Sigmoid colon (tissue), 4 donors: ENCODE data around the gene ADGRA3.

Experiments
- POLR2AphosphoS5 ChIP-seq, 4 donors: sonication (generic); formaldehyde crosslinking; IDR thresholded peaks; one replicate each; pipeline ENCODE4 v1.6.1; 2017; ENCODE audit warnings: antibody characterized with exemption in 4 of 4
- TF ChIP-seq, protein P1 (sequence below), 4 experiments: fragments of 450-650 bp in 3 of 4; fragments of 200-600 bp in 1 of 4; IDR thresholded peaks; one replicate each; pipeline ENCODE4 v1.5.1; 2016 to 2019; ENCODE audit warnings: antibody characterized with exemption in 4 of 4, mild to moderate bottlenecking in 3 of 4, moderate library complexity in 2 of 4

GRCh38 chr4:22532896-22533295 is 17.0 kb upstream of the ADGRA3 start:
- TF ChIP-seq, protein P1, sequence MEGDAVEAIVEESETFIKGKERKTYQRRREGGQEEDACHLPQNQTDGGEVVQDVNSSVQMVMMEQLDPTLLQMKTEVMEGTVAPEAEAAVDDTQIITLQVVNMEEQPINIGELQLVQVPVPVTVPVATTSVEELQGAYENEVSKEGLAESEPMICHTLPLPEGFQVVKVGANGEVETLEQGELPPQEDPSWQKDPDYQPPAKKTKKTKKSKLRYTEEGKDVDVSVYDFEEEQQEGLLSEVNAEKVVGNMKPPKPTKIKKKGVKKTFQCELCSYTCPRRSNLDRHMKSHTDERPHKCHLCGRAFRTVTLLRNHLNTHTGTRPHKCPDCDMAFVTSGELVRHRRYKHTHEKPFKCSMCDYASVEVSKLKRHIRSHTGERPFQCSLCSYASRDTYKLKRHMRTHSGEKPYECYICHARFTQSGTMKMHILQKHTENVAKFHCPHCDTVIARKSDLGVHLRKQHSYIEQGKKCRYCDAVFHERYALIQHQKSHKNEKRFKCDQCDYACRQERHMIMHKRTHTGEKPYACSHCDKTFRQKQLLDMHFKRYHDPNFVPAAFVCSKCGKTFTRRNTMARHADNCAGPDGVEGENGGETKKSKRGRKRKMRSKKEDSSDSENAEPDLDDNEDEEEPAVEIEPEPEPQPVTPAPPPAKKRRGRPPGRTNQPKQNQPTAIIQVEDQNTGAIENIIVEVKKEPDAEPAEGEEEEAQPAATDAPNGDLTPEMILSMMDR (IDR thresholded peaks at IDR 0.05) = no peak
- no peak for TF ChIP-seq POLR2AphosphoS5 (IDR thresholded peaks at IDR 0.05)
